ENCODE results near the gene RNU4-1.

RNU4-1 gene

GRCh38 chr12:120314220-120314619 is 21.2 kb upstream of the RNU4-1 start:
- Histone ChIP-seq H3K27me3 (ENCODE audit: control insufficient read depth, low read length) (no peaks in the 10 kb centered on the region), H3K9me2 (replicated peaks; ENCODE audit: control insufficient read depth, low read length) (no peaks in the 10 kb centered on the region), H3F3A (ENCODE audit: control insufficient read depth, insufficient read depth) (no peaks in the 10 kb centered on the region), H3K36me3 (ENCODE audit: control insufficient read depth, low read length) (no peaks in the 10 kb centered on the region), H3K9me3 (ENCODE audit: control insufficient read depth, insufficient read depth, low read length) (no peaks in the 10 kb centered on the region), H3K4me2 (ENCODE audit: low read length) (no peak overlapping the region), H3K27ac (ENCODE audit: low read depth, low read length) (no peak overlapping the region), H4K20me1 (ENCODE audit: control insufficient read depth, insufficient read depth, low read depth, low read length) (no peaks in the 10 kb centered on the region), H3K4me3 (ENCODE audit: low read length) (no peak overlapping the region), H3K4me1 (ENCODE audit: control insufficient read depth, low read length) (peaks cover 12% of the 10 kb centered on the region), H3K79me2 (ENCODE audit: control insufficient read depth, low read length) (no peaks in the 10 kb centered on the region)
- TF ChIP-seq CTCF (IDR thresholded peaks at IDR 0.05; ENCODE audit: low read depth, low read length, poor library complexity, severe bottlenecking) (peak; percentile 66), EZH2phosphoT487 (IDR thresholded peaks at IDR 0.05; ENCODE audit: borderline replicate concordance, low read length) (no peak)

GRCh38 chr12:120301962-120302815 is 9.2 kb upstream of the RNU4-1 start, which contains the start of gene SIRT4:
Gene SIRT4, plus strand, starts transcription at chr12:120302321. Its CDS starts 1,241 bp downstream, at chr12:120303562.
- TF ChIP-seq CTCF (IDR thresholded peaks at IDR 0.05; ENCODE audit: low read depth, low read length, poor library complexity, severe bottlenecking) (peak; percentile 71), EZH2phosphoT487 (IDR thresholded peaks at IDR 0.05; ENCODE audit: borderline replicate concordance, low read length) (no peak)
- Histone ChIP-seq H3K27ac (ENCODE audit: low read depth, low read length) (no peak within 1 kb of the TSS), H3K4me2 (ENCODE audit: low read length) (peak within 1 kb of the TSS; percentile 76)

GRCh38 chr12:120292411-120292660 is 701 bp downstream of the RNU4-1 start:
- Histone ChIP-seq H3K36me3 (ENCODE audit: control insufficient read depth, low read length) (no peaks in the 10 kb centered on the region), H3K4me2 (ENCODE audit: low read length) (peak overlapping the region; percentile 86), H4K20me1 (ENCODE audit: control insufficient read depth, insufficient read depth, low read depth, low read length) (no peaks in the 10 kb centered on the region)

More at GRCh38 chr12:120301962-120302815, 9.2 kb upstream of the RNU4-1 start, which contains the start of gene SIRT4:
- H4K20me1 ChIP-seq (ENCODE audit: control insufficient read depth, insufficient read depth, low read depth, low read length) = no peaks in the 10 kb centered on the region
- H3K9me2 ChIP-seq (replicated peaks; ENCODE audit: control insufficient read depth, low read length) = no peaks in the 10 kb centered on the region
- peak within 1 kb of the TSS; percentile 76 for H3K4me3 ChIP-seq (ENCODE audit: low read length)
- no peaks in the 10 kb centered on the region for H3K79me2 ChIP-seq (ENCODE audit: control insufficient read depth, low read length)
- H3K4me1 ChIP-seq (ENCODE audit: control insufficient read depth, low read length) = peaks cover 3% of the 10 kb centered on the region; the same call in 1 of the 2 replicates
- H3K36me3 ChIP-seq (ENCODE audit: control insufficient read depth, low read length) = no peaks in the 10 kb centered on the region
- peaks cover 10% of the 10 kb centered on the region; the same call in 1 of the 2 replicates for H3K27me3 ChIP-seq (ENCODE audit: control insufficient read depth, low read length)
- H3F3A ChIP-seq (ENCODE audit: control insufficient read depth, insufficient read depth) = no peaks in the 10 kb centered on the region
- no peaks in the 10 kb centered on the region for H3K9me3 ChIP-seq (ENCODE audit: control insufficient read depth, insufficient read depth, low read length)

More at GRCh38 chr12:120292411-120292660, 701 bp downstream of the RNU4-1 start:
- Histone ChIP-seq H3F3A (ENCODE audit: control insufficient read depth, insufficient read depth) (peaks cover 18% of the 10 kb centered on the region), H3K9me2 (replicated peaks; ENCODE audit: control insufficient read depth, low read length) (no peaks in the 10 kb centered on the region), H3K27me3 (ENCODE audit: control insufficient read depth, low read length) (no peaks in the 10 kb centered on the region), H3K4me1 (ENCODE audit: control insufficient read depth, low read length) (peaks cover 33% of the 10 kb centered on the region), H3K79me2 (ENCODE audit: control insufficient read depth, low read length) (no peaks in the 10 kb centered on the region), H3K9me3 (ENCODE audit: control insufficient read depth, insufficient read depth, low read length) (no peaks in the 10 kb centered on the region), H3K27ac (ENCODE audit: low read depth, low read length) (peak overlapping the region; percentile 90), H3K4me3 (ENCODE audit: low read length) (peak overlapping the region; percentile 77)
- TF ChIP-seq CTCF (IDR thresholded peaks at IDR 0.05; ENCODE audit: low read depth, low read length, poor library complexity, severe bottlenecking) = no peak
- TF ChIP-seq EZH2phosphoT487 (IDR thresholded peaks at IDR 0.05; ENCODE audit: borderline replicate concordance, low read length) = no peak

All from DOHH2 (cell line).